Calu3 (cell line): Measurements from ENCODE around the gene PARVB. TPM values are rescaled to one million over a fixed set of nuclear protein-coding genes. Genes with fewer than 3 reads are reported as not detected.

ENCODE experiments used
- BruUV-seq: library from RNA; stranded (reverse); fragments of 400-500 nt; replicated peaks from 2 replicates; lab custom pipeline; 2021; lab: Mats Ljungman, UMichigan
- CTCF ChIA-PET: fragments of 300-600 bp; sonication (Branson Sonifier 250); formaldehyde crosslinking; loops from one replicate; lab custom pipeline; 2022; ENCODE audit warnings: antibody characterized with exemption; lab: Charles Lee
- DNase-seq: peaks from one replicate; pipeline ENCODE4 v3.0.0; 2022
- H3K27ac Mint-ChIP-seq: one replicate; pipeline ENCODE4 v1.8.0; 2022; ENCODE audit warnings: mixed read lengths; ENCODE audit not compliant: unreplicated experiment
- H3K27me3 Mint-ChIP-seq: one replicate; pipeline ENCODE4 v1.8.0; 2022; ENCODE audit warnings: mixed read lengths; ENCODE audit not compliant: unreplicated experiment
- H3K36me3 Mint-ChIP-seq: one replicate; pipeline ENCODE4 v1.8.0; 2022; ENCODE audit warnings: mild to moderate bottlenecking, moderate library complexity, mixed read lengths; ENCODE audit not compliant: insufficient read depth, unreplicated experiment
- H3K4me1 Mint-ChIP-seq: one replicate; pipeline ENCODE4 v1.8.0; 2022; ENCODE audit warnings: mild to moderate bottlenecking, low read depth, mixed read lengths; ENCODE audit not compliant: unreplicated experiment
- H3K4me3 Mint-ChIP-seq: one replicate; pipeline ENCODE4 v1.8.0; 2022; ENCODE audit warnings: mild to moderate bottlenecking, low read depth, moderate library complexity, mixed read lengths; ENCODE audit not compliant: unreplicated experiment
- H3K9me3 Mint-ChIP-seq: one replicate; pipeline ENCODE4 v1.8.0; 2022; ENCODE audit warnings: low read depth, mixed read lengths; ENCODE audit not compliant: unreplicated experiment
- intact Hi-C: fragments of 100-400 bp; cut with micrococcal nuclease; formaldehyde crosslinking; loops from one replicate; pipeline ENCODE4 v1.10.0; 2022; ENCODE audit not compliant: unreplicated experiment
- total RNA-seq: library from RNA; stranded (reverse); gene quantifications from 2 replicates; pipeline ENCODE4 v1.2.3, GENCODE V29; 2022
- TF ChIP-seq, protein P1 (sequence below): fragments of 200-600 bp; IDR thresholded peaks from one replicate; pipeline ENCODE4 v1.8.0; 2022; ENCODE audit warnings: antibody characterized with exemption; ENCODE audit not compliant: unreplicated experiment

PARVB gene
- total RNA-seq, 1 experiment from 2014 or later = 15.6 TPM

DNA sequence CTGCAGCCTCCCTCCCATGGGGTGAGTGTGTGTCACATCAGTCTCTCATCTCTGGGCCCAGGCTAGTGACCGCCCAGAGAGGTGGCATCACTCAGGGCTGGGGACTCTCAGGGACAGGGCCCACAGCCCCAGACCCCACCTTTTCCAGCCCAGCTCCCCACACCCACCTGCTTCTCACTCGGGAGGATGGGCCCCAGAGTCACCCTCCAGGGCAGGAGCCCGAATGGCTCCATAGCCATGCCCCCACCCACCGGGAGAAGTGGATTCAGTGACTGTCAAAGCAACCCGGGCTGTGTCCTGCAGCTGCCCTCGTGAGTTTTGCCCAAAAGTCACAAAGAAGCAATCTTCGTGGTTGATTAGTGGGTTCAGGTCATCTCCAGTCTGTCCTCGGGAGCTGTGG lies 182.6 kb downstream of the PARVB start:
- no peak for DNase-seq
- Mint-ChIP-seq H3K4me1 (no peaks in the 10 kb centered on the region), H3K36me3 (peaks cover 4% of the 10 kb centered on the region), H3K4me3 (no peak overlapping the region), H3K27ac (no peak overlapping the region), H3K9me3 (peaks cover 3% of the 10 kb centered on the region), H3K27me3 (peaks cover 100% of the 10 kb centered on the region)
- intact Hi-C loops = no loop called here
- CTCF ChIA-PET = no interaction called here
- BruUV-seq = no TSS peak
- TF ChIP-seq, protein P1, sequence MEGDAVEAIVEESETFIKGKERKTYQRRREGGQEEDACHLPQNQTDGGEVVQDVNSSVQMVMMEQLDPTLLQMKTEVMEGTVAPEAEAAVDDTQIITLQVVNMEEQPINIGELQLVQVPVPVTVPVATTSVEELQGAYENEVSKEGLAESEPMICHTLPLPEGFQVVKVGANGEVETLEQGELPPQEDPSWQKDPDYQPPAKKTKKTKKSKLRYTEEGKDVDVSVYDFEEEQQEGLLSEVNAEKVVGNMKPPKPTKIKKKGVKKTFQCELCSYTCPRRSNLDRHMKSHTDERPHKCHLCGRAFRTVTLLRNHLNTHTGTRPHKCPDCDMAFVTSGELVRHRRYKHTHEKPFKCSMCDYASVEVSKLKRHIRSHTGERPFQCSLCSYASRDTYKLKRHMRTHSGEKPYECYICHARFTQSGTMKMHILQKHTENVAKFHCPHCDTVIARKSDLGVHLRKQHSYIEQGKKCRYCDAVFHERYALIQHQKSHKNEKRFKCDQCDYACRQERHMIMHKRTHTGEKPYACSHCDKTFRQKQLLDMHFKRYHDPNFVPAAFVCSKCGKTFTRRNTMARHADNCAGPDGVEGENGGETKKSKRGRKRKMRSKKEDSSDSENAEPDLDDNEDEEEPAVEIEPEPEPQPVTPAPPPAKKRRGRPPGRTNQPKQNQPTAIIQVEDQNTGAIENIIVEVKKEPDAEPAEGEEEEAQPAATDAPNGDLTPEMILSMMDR = no peak

DNA sequence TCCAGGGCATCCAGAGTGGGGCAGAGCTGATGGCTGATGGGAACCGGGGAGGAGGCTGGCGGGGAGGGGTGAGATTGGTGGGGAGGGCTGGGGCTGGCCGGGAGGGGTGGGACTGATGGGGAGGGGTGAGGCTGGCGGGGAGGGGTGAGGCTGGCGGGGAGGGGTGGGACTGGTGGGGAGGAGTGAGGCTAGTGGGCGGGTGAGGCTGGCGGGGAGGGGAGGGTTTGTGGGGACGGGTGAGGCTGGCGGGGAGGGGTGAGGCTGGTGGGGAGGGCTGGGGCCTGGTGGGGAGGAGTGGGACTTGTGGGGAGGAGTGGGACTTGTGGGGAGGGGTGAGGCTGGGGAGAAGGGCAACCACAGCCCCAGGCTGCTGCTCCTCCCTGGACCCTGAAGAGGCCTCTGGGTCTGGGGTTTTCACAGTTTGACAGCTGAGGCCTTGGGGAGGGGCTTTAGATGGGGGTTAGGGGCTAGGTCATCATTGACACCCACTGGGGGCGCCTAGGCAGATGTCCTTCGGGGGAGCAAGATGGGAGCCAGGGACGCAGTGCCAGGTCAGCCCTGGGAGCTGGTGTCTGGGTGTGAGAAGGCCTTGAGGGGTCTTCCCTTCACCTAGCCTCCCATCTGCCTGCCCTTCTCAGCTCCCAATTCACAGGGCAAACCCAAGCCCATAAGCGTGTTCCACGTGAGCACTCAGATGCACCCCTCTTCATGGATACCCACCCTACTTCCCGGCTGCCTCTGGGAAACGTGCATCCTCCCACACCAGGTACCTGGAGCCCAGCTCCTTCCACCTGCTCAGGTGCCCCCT lies 183.3 kb downstream of the PARVB start:
- CTCF ChIA-PET = interaction anchor here (0.5 kb wide), 1 partner anchor 541 kb away, joined by 4 read pairs; no protein-coding TSS in a partner anchor
- H3K9me3 Mint-ChIP-seq = peaks cover 3% of the 10 kb centered on the region
- no peaks in the 10 kb centered on the region for H3K4me1 Mint-ChIP-seq
- BruUV-seq = no TSS peak
- H3K27ac Mint-ChIP-seq = no peak overlapping the region
- no peak for DNase-seq
- H3K4me3 Mint-ChIP-seq = no peak overlapping the region
- H3K27me3 Mint-ChIP-seq = peaks cover 100% of the 10 kb centered on the region
- intact Hi-C loops = no loop called here
- peaks cover 4% of the 10 kb centered on the region for H3K36me3 Mint-ChIP-seq
- TF ChIP-seq, protein P1 = no peak

DNA sequence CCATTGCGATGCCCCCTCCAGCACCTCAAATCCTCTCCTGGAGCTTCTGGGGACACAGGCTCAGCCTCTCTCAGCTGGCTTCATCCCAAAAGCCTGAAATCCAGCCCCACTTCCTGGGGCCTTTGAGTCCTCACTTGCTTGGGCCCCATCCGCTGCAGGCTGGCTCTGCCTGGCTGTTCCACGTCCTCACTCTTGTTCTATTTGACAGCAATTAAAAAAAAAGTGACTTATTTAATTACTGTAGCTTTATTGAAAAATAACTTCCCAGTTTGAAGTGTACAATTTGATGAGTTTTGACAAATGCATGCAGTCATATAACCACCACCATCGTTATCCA lies 183.8 kb downstream of the PARVB start:
- TF ChIP-seq, protein P1 = no peak
- Mint-ChIP-seq H3K9me3 (peaks cover 3% of the 10 kb centered on the region), H3K4me1 (no peaks in the 10 kb centered on the region), H3K27ac (no peak overlapping the region), H3K36me3 (peaks cover 4% of the 10 kb centered on the region), H3K27me3 (peaks cover 95% of the 10 kb centered on the region), H3K4me3 (no peak overlapping the region)
- no peak for DNase-seq
- CTCF ChIA-PET = no interaction called here
- no TSS peak for BruUV-seq
- intact Hi-C loops = no loop called here

DNA sequence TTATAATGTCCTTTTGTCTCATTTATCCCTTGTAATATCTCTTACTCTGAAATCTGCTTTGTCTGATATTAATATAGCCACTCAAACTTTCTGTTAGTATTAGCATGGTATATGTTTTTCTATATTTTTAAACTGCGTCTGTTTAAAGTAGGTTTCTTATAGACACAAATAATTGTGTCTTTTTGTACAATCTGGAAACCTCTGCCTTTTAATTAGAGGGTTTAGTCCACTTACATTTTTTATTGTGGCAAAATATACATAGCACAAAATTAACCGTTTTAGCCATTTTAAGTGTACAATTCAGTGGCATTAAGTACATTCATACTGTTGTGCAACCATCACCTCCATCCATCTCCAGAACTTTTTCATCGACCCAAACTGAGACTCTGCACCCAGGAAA lies 185.2 kb downstream of the PARVB start:
- CTCF ChIA-PET = interaction anchor here (0.6 kb wide), 1 partner anchor 440 kb away, joined by 3 read pairs; no protein-coding TSS in a partner anchor
- H3K4me3 Mint-ChIP-seq = no peak overlapping the region
- intact Hi-C loops = no loop called here
- BruUV-seq = no TSS peak
- TF ChIP-seq, protein P1 = no peak
- peaks cover 81% of the 10 kb centered on the region for H3K27me3 Mint-ChIP-seq
- H3K36me3 Mint-ChIP-seq = peaks cover 3% of the 10 kb centered on the region
- H3K27ac Mint-ChIP-seq = no peak overlapping the region
- H3K9me3 Mint-ChIP-seq = peaks cover 3% of the 10 kb centered on the region
- no peaks in the 10 kb centered on the region for H3K4me1 Mint-ChIP-seq
- DNase-seq = no peak
